Trophoblast cell (in vitro differentiated cells and primary cell): ENCODE measurements around the gene ABCF2.

Experiments
- DNase-seq, 2 donors: peaks; one replicate each; pipeline ENCODE4 v3.0.0-alpha.2; 2016
- H2AFZ ChIP-seq: 2 replicates; pipeline ENCODE4 v1.6.1; 2013; ENCODE audit warnings: low read length, moderate library complexity, mild to moderate bottlenecking; ENCODE audit not compliant: insufficient read depth, poor library complexity
- H2AK5ac ChIP-seq: 2 replicates; pipeline ENCODE4 v1.6.1; 2013; ENCODE audit warnings: mild to moderate bottlenecking, low read length
- H2BK120ac ChIP-seq: 2 replicates; pipeline ENCODE4 v1.6.1; 2013; ENCODE audit warnings: low read length, mild to moderate bottlenecking, moderate library complexity; ENCODE audit not compliant: insufficient read depth, poor library complexity
- H2BK12ac ChIP-seq: 2 replicates; pipeline ENCODE4 v1.6.1; 2013; ENCODE audit warnings: mild to moderate bottlenecking, low read length, moderate library complexity
- H2BK5ac ChIP-seq: 2 replicates; pipeline ENCODE4 v1.6.1; 2013; ENCODE audit warnings: low read length, low read depth, moderate library complexity, mild to moderate bottlenecking; ENCODE audit not compliant: poor library complexity
- H3K14ac ChIP-seq: 2 replicates; pipeline ENCODE4 v1.6.1; 2013; ENCODE audit warnings: mild to moderate bottlenecking, low read length
- H3K18ac ChIP-seq: 2 replicates; pipeline ENCODE4 v1.6.1; 2013; ENCODE audit warnings: mild to moderate bottlenecking, low read length
- H3K23ac ChIP-seq: 2 replicates; pipeline ENCODE4 v1.6.1; 2013; ENCODE audit warnings: low read length
- H3K27ac ChIP-seq: 2 replicates; pipeline ENCODE4 v1.5.1; 2013; ENCODE audit warnings: low read depth, mild to moderate bottlenecking, inconsistent platforms, low read length, moderate library complexity
- H3K27me3 ChIP-seq: 2 replicates; pipeline ENCODE4 v1.6.1; 2013; ENCODE audit warnings: inconsistent platforms, mild to moderate bottlenecking, low read length, moderate library complexity; ENCODE audit not compliant: insufficient read depth
- H3K36me3 ChIP-seq, 2 experiments: 1 replicate in 1 of 2; 2 replicates in 1 of 2; pipeline ENCODE4 v1.6.1; 2013; ENCODE audit warnings: low read length in 2 of 2, mild to moderate bottlenecking in 2 of 2, moderate library complexity in 1 of 2; ENCODE audit not compliant: insufficient read depth in 2 of 2, control insufficient read depth in 1 of 2
- H3K4ac ChIP-seq: 2 replicates; pipeline ENCODE4 v1.6.1; 2013; ENCODE audit warnings: low read depth, mild to moderate bottlenecking, low read length, moderate library complexity
- H3K4me1 ChIP-seq, 2 experiments: 1 replicate in 1 of 2; 2 replicates in 1 of 2; pipeline ENCODE4 v1.6.1; 2013; ENCODE audit warnings: low read length in 2 of 2, mild to moderate bottlenecking in 2 of 2, moderate library complexity in 1 of 2; ENCODE audit not compliant: insufficient read depth in 2 of 2, control insufficient read depth in 1 of 2
- H3K4me2 ChIP-seq: 2 replicates; pipeline ENCODE4 v1.6.1; 2013; ENCODE audit warnings: inconsistent platforms, mild to moderate bottlenecking, low read length, moderate library complexity
- H3K4me3 ChIP-seq: 2 replicates; pipeline ENCODE4 v1.5.1; 2013; ENCODE audit warnings: mild to moderate bottlenecking, low read depth, low read length, inconsistent platforms
- H3K79me1 ChIP-seq: one replicate; pipeline ENCODE4 v1.6.1; 2013; ENCODE audit warnings: low read length
- H3K79me2 ChIP-seq: 2 replicates; pipeline ENCODE4 v1.6.1; 2013; ENCODE audit warnings: low read length, mild to moderate bottlenecking; ENCODE audit not compliant: control insufficient read depth, insufficient read depth, poor library complexity
- H3K9ac ChIP-seq: 2 replicates; pipeline ENCODE4 v1.6.1; 2013; ENCODE audit warnings: mild to moderate bottlenecking, low read length
- H3K9me3 ChIP-seq: 2 replicates; pipeline ENCODE4 v1.6.1; 2013; ENCODE audit warnings: low read depth, mild to moderate bottlenecking, control low read depth, inconsistent platforms, low read length; ENCODE audit not compliant: insufficient read depth
- H4K12ac ChIP-seq: 2 replicates; pipeline ENCODE4 v1.6.1; 2013; ENCODE audit warnings: low read depth, mild to moderate bottlenecking, low read length, moderate library complexity
- H4K8ac ChIP-seq: 2 replicates; pipeline ENCODE4 v1.6.1; 2013; ENCODE audit warnings: low read depth, mild to moderate bottlenecking, low read length, moderate library complexity
- H4K91ac ChIP-seq: one replicate; pipeline ENCODE4 v1.6.1; 2013; ENCODE audit warnings: low read depth, mild to moderate bottlenecking, low read length, moderate library complexity
- WGBS: extraction: QIAGEN DNeasy Blood & Tissue Kit; methylation state at CpG from one replicate; pipeline ENCODE4 v1.1.7; 2013; ENCODE audit warnings: missing lambda C conversion rate; ENCODE audit not compliant: insufficient read length, insufficient coverage; ENCODE audit errors: extremely low coverage; 5-methylcytosine and 5-hydroxymethylcytosine counted together

ABCF2 gene

GRCh38 chr7:151260883-151261282, 33.9 kb upstream of the ABCF2 start:
- no CpG with 5 or more reads among the region's 8 CpGs for WGBS
- Histone ChIP-seq H3K79me1 (no peaks in the 10 kb centered on the region), H2BK5ac (no peak overlapping the region), H3K23ac (no peak overlapping the region), H3K36me3 (no peaks in the 10 kb centered on the region), H2BK120ac (no peak overlapping the region), H4K12ac (no peak overlapping the region), H3K18ac (no peak overlapping the region), H3K9me3 (no peaks in the 10 kb centered on the region), H3K4ac (no peak overlapping the region), H3K14ac (no peak overlapping the region), H2AK5ac (no peak overlapping the region), H4K91ac (no peak overlapping the region), H2AFZ (no peak overlapping the region), H3K4me1 (no peaks in the 10 kb centered on the region), H3K4me2 (no peak overlapping the region), H3K27me3 (no peaks in the 10 kb centered on the region), H3K27ac (no peak overlapping the region), H2BK12ac (no peak overlapping the region), H3K9ac (no peak overlapping the region), H4K8ac (no peak overlapping the region), H3K4me3 (no peak overlapping the region), H3K79me2 (no peaks in the 10 kb centered on the region)
- DNase-seq, result no peak

GRCh38 chr7:151260471-151260870, 33.5 kb upstream of the ABCF2 start:
- H3K14ac ChIP-seq, result no peak overlapping the region
- no peak overlapping the region for H3K9ac ChIP-seq
- no peaks in the 10 kb centered on the region for H3K4me1 ChIP-seq
- H3K27ac ChIP-seq, result no peak overlapping the region
- no peak overlapping the region for H3K4ac ChIP-seq
- H3K23ac ChIP-seq, result no peak overlapping the region
- WGBS, result no CpG with 5 or more reads among the region's 11 CpGs
- H2BK120ac ChIP-seq, result no peak overlapping the region
- no peak for DNase-seq
- H2AFZ ChIP-seq, result no peak overlapping the region
- H3K36me3 ChIP-seq, result no peaks in the 10 kb centered on the region
- no peak overlapping the region for H4K8ac ChIP-seq
- no peaks in the 10 kb centered on the region for H3K9me3 ChIP-seq
- H3K4me3 ChIP-seq, result no peak overlapping the region
- H3K4me2 ChIP-seq, result no peak overlapping the region
- no peaks in the 10 kb centered on the region for H3K79me1 ChIP-seq
- no peaks in the 10 kb centered on the region for H3K79me2 ChIP-seq
- no peak overlapping the region for H2AK5ac ChIP-seq
- H4K91ac ChIP-seq, result no peak overlapping the region
- no peak overlapping the region for H4K12ac ChIP-seq
- no peak overlapping the region for H2BK12ac ChIP-seq
- no peaks in the 10 kb centered on the region for H3K27me3 ChIP-seq
- H2BK5ac ChIP-seq, result no peak overlapping the region
- no peak overlapping the region for H3K18ac ChIP-seq

- no peak overlapping the region for H3K14ac ChIP-seq
- no peak overlapping the region for H3K27ac ChIP-seq
- H2BK5ac ChIP-seq, result no peak overlapping the region
- H4K91ac ChIP-seq, result no peak overlapping the region
- H2AK5ac ChIP-seq, result no peak overlapping the region
- no peak for DNase-seq
- H3K23ac ChIP-seq, result no peak overlapping the region
- H3K27me3 ChIP-seq, result no peaks in the 10 kb centered on the region
- H4K12ac ChIP-seq, result no peak overlapping the region
- H3K4me3 ChIP-seq, result no peak overlapping the region
- H2BK12ac ChIP-seq, result no peak overlapping the region
- no peaks in the 10 kb centered on the region for H3K36me3 ChIP-seq
- no peaks in the 10 kb centered on the region for H3K9me3 ChIP-seq
- H3K9ac ChIP-seq, result no peak overlapping the region
- no CpG with 5 or more reads among the region's 7 CpGs for WGBS
- H2BK120ac ChIP-seq, result no peak overlapping the region
- no peak overlapping the region for H4K8ac ChIP-seq
- H3K79me2 ChIP-seq, result no peaks in the 10 kb centered on the region
- peaks cover 2% of the 10 kb centered on the region for H3K79me1 ChIP-seq
- no peak overlapping the region for H3K4ac ChIP-seq
- H3K4me2 ChIP-seq, result no peak overlapping the region
- H3K18ac ChIP-seq, result no peak overlapping the region
- no peak overlapping the region for H2AFZ ChIP-seq
- H3K4me1 ChIP-seq, result peaks cover 0 to 3% of the 10 kb centered on the region in 2 experiments
Observed at GRCh38 chr7:151257990-151258389, 31.0 kb upstream of the ABCF2 start.

GRCh38 chr7:151256410-151257045, 29.5 kb upstream of the ABCF2 start:
- no CpG with 5 or more reads among the region's 16 CpGs for WGBS
- no peak overlapping the region for H4K91ac ChIP-seq
- peaks cover 12% of the 10 kb centered on the region for H3K79me1 ChIP-seq
- H4K8ac ChIP-seq, result no peak overlapping the region
- no peak overlapping the region for H3K27ac ChIP-seq
- no peak overlapping the region for H3K4ac ChIP-seq
- no peak overlapping the region for H2AFZ ChIP-seq
- no peak overlapping the region for H3K14ac ChIP-seq
- no peak overlapping the region for H3K9ac ChIP-seq
- H3K27me3 ChIP-seq, result no peaks in the 10 kb centered on the region
- peaks cover 2% of the 10 kb centered on the region for H3K79me2 ChIP-seq
- no peak overlapping the region for H3K23ac ChIP-seq
- no peak overlapping the region for H3K18ac ChIP-seq
- peaks cover 3 to 12% of the 10 kb centered on the region in 2 experiments for H3K4me1 ChIP-seq
- no peak overlapping the region for H3K4me2 ChIP-seq
- H2BK120ac ChIP-seq, result no peak overlapping the region
- no peak overlapping the region for H4K12ac ChIP-seq
- H2BK5ac ChIP-seq, result no peak overlapping the region
- H3K4me3 ChIP-seq, result no peak overlapping the region
- no peak for DNase-seq
- no peak overlapping the region for H2BK12ac ChIP-seq
- no peak overlapping the region for H2AK5ac ChIP-seq
- no peaks in the 10 kb centered on the region for H3K36me3 ChIP-seq
- H3K9me3 ChIP-seq, result no peaks in the 10 kb centered on the region
